Muscle of arm (tissue), 12 donors: Measurements from ENCODE around the gene C4orf51. TPM values are rescaled to one million over a fixed set of nuclear protein-coding genes. Genes with fewer than 3 reads are reported as not detected.

Experiments
- polyA plus RNA-seq, 12 donors: library from polyadenylated mRNA; unstranded; fragments of 120-200 nt; gene quantifications; one replicate each; pipeline ENCODE4 v1.2.1, GENCODE V29; 2013; ENCODE audit not compliant: insufficient read length in 12 of 12

C4orf51 gene
- polyA plus RNA-seq, 12 donors, result not detected

Other genes starting within 250 kb of the C4orf51 start
- gene SMAD1, start 198.3 kb upstream of the C4orf51 start, polyA plus RNA-seq, result 100 to 1,000 TPM in 1 of 12 donors, 10 to 100 TPM in 10, not detected in 1; 58.7 to 123 (median 72.4) TPM
- 10 to 100 TPM in 2 of 12 donors, 1 to 10 TPM in 9, not detected in 1; 5.6 to 11.5 (median 7.6) TPM for gene MMAA, start 60.8 kb upstream of the C4orf51 start, polyA plus RNA-seq